ENCODE data around the gene MTCL1. TPM values are rescaled to one million over a fixed set of nuclear protein-coding genes. Genes with fewer than 3 reads are reported as not detected.

Gene MTCL1
- total and polyA plus RNA-seq, 2 of the 8 experiments (the other 6 are each of a cell fraction or from before 2014, with no cell fraction given), result 16.6 to 60.8 TPM

DNA sequence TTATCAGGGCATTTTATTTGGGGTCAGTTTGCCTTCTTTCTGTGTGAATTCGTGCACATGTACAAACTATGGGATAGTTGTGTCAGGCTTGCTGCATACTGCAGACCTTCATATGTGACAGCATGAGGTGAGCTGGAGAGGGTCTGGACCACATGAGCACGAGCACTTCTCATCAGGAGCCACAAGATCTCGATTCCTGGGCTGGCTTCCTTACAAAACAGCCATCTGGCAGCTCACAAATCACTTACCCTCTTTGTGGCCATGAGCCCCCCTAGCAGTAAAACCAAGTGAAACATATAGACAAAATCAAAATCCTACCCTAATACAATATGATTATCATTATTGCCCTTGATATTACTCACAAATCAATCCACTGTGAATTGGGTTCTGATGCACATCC lies 121.2 kb downstream of the MTCL1 start (continued):
- no peak for TF ChIP-seq HDAC2 (IDR thresholded peaks at IDR 0.05; ENCODE audit: borderline replicate concordance in 1 of 2, low read depth in 2 of 2, low read length in 2 of 2)
- no peak for TF ChIP-seq KDM1A (IDR thresholded peaks at IDR 0.05; ENCODE audit: borderline replicate concordance, low read length)
- no peak for TF ChIP-seq CHD1 (IDR thresholded peaks at IDR 0.05; ENCODE audit: low read depth, low read length)
- TF ChIP-seq JUN (IDR thresholded peaks at IDR 0.05; ENCODE audit: low read depth, low read length), result no peak
